ENCODE measurements around the gene GNA15. TPM values are rescaled to one million over a fixed set of nuclear protein-coding genes. Genes with fewer than 3 reads are reported as not detected.

The GNA15 gene
- total and polyA plus RNA-seq, 12 donors, result 0.61 to 16.3 (median 6.8) TPM

GRCh38 chr19:3109491-3109890 lies 26.3 kb upstream of the GNA15 start:
- Histone ChIP-seq H3K4me3 (no peak overlapping the region), H3K36me3 (replicated peaks in 1 of 2) (peaks cover 0 to 13% of the 10 kb centered on the region in 2 donors), H3K27ac (no peak overlapping the region), H3K9me3 (replicated peaks in 1 of 3) (no peaks in the 10 kb centered on the region), H3K4me1 (replicated peaks in 1 of 2) (peaks cover 4 to 19% of the 10 kb centered on the region in 2 donors), H3K27me3 (no peaks in the 10 kb centered on the region)
- intact Hi-C loops (cut with DNase I), result loop anchor here (10.0 kb wide), 2 partner anchors 145 to 155 kb away; no protein-coding TSS in a partner anchor
- 83 to 94% (median 87%) methylated on average over 6 to 22 of the region's 22 CpGs for WGBS, 4 donors
- no peak for DNase-seq
- no peak for TF ChIP-seq POLR2A (IDR thresholded peaks at IDR 0.05)
- no peak for TF ChIP-seq CTCF (IDR thresholded peaks at IDR 0.05)

DNA sequence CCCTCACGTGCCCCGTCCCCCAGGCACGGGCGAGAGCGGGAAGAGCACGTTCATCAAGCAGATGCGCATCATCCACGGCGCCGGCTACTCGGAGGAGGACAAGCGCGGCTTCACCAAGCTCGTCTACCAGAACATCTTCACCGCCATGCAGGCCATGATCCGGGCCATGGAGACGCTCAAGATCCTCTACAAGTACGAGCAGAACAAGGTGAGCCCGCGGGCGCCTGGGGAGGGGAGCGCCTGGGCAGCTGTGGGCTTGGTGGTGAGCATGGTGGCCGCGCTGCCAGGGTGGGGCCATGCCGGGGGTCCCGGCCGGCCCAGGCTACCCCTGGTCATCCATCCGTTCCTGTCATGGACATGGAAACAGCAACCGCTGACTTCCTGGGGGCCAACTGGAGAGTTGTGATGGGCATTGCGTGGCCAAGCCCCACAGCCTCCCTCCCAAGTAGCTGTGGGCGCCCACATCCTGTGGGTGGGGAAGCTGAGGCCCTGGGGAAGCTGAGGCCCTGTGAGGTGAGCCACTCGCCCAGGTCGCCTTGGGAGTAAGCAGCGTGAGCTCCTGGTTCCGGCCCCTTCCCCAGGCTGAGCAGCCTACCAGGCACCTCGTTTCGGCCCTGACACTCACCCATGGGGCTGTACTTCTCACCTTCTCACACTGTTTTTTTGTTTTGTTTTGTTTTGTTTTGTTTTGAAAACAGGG lies 25.6 kb upstream of the GNA15 start:
- H3K9me3 ChIP-seq (replicated peaks in 1 of 3), result no peaks in the 10 kb centered on the region
- H3K27ac ChIP-seq, result no peak overlapping the region
- peak in 1 of 7 donors; percentile 18 for DNase-seq
- intact Hi-C loops (cut with DNase I), result no loop called here
- no peak for TF ChIP-seq CTCF (IDR thresholded peaks at IDR 0.05)
- no peak for TF ChIP-seq POLR2A (IDR thresholded peaks at IDR 0.05)
- H3K4me1 ChIP-seq (replicated peaks in 1 of 2), result peaks cover 4 to 19% of the 10 kb centered on the region in 2 donors
- H3K4me3 ChIP-seq, result no peak overlapping the region
- H3K36me3 ChIP-seq (replicated peaks in 1 of 2), result peaks cover 0 to 19% of the 10 kb centered on the region in 2 donors
- 88 to 94% (median 93%) methylated on average over 15 to 37 of the region's 37 CpGs for WGBS, 4 donors
- no peaks in the 10 kb centered on the region for H3K27me3 ChIP-seq

GRCh38 chr19:3111586-3112247 lies 24.1 kb upstream of the GNA15 start:
- Histone ChIP-seq H3K9me3 (replicated peaks in 1 of 3) (no peaks in the 10 kb centered on the region), H3K36me3 (replicated peaks in 1 of 2) (peaks cover 0 to 19% of the 10 kb centered on the region in 2 donors), H3K27me3 (no peaks in the 10 kb centered on the region), H3K27ac (no peak overlapping the region), H3K4me1 (replicated peaks in 1 of 2) (peaks cover 0 to 8% of the 10 kb centered on the region in 2 donors), H3K4me3 (no peak overlapping the region)
- no peak for DNase-seq
- intact Hi-C loops (cut with DNase I), result no loop called here
- WGBS, 4 donors, result 94 to 96% (median 95%) methylated on average over 17 of the region's 17 CpGs
- TF ChIP-seq POLR2A (IDR thresholded peaks at IDR 0.05), result no peak
- TF ChIP-seq CTCF (IDR thresholded peaks at IDR 0.05), result no peak

DNA sequence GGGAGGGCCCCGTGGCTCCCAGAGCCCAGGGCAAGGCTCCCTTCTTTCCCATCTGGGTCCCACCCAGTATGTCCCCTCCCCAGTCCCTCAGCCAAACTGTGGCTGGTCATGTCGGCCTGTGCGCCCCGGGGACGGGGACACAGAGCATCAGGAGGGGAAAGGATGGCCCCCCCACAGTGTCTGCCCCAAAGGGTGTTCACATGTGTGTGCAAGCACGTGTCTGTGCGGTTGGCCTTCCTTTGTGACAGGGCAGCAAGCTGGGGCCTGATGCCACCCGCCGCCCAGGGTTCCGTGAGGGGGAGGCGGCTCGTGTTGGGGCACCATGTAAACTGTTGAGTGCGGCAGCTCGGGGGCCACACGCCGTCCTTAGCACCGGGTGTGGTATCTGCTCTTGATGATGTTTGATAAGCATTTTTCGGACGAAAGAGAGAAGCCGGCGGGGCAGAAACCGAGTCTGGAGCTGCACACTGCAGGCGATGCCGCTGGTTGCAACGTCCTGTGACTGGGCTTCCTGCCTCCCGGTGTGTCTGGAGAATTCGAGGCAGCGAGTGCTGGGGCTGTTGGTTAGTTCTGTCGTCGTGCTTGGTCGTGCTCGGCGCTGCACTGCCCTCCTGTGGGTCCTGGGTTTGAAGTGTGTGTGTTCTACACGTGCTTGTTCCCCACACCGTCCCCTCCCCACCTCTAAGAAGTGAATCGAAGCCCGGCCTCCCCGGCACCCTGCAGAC lies 23.3 kb upstream of the GNA15 start:
- Histone ChIP-seq H3K36me3 (replicated peaks in 1 of 2) (peaks cover 0 to 24% of the 10 kb centered on the region in 2 donors), H3K27ac (no peak overlapping the region), H3K9me3 (replicated peaks in 1 of 3) (no peaks in the 10 kb centered on the region), H3K4me1 (replicated peaks in 1 of 2) (peaks cover 0 to 3% of the 10 kb centered on the region in 2 donors), H3K4me3 (no peak overlapping the region), H3K27me3 (no peaks in the 10 kb centered on the region)
- TF ChIP-seq POLR2A (IDR thresholded peaks at IDR 0.05), result no peak
- TF ChIP-seq CTCF (IDR thresholded peaks at IDR 0.05), result no peak
- intact Hi-C loops (cut with DNase I), result no loop called here
- DNase-seq, result no peak
- 87 to 91% (median 88%) methylated on average over 31 to 38 of the region's 38 CpGs for WGBS, 4 donors

All from adrenal gland (tissue), 12 donors.